Measurements from ENCODE around the gene GALNT10.

Gene GALNT10

DNA sequence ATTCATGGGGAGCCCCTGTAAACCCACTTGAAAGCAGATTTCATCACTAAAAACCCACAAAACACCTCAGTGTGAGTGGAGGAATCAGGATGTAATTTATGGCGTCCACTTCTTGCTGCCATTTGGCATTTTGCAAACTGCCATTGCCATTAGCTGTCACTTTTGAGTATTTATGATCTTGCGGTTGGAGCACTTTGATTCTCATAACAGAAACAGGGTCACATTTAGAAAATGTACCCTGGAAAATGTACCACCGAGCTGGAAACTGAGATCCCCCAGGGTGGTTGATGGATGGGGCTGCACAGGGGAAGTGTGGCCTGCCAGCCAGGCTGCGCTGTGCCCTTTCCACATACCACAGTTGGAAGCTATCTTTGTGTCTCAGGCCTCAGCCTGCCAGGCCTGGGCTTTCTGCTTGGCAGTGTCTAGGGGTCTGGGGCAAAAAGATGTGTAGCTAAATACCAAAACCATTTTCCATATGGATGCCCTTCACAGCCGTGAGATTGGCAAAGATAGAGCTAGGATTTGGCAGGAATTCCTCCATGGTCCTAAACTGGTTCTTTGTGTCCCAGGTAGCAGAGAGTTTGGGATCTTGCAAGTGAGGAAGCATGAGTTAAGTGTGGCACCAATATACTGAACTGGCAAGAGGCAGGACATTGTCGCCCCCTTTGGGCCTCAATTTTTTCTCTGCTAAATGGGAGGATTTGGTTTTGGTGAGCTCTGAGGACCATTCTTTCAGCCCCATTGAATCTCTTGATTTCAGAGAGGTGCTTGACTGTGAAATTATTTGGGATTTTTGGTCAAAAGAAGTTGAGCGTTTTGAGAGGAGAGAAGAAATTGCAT is 46.2 kb downstream of the GALNT10 start:
- FAIRE-seq, result no peak

DNA sequence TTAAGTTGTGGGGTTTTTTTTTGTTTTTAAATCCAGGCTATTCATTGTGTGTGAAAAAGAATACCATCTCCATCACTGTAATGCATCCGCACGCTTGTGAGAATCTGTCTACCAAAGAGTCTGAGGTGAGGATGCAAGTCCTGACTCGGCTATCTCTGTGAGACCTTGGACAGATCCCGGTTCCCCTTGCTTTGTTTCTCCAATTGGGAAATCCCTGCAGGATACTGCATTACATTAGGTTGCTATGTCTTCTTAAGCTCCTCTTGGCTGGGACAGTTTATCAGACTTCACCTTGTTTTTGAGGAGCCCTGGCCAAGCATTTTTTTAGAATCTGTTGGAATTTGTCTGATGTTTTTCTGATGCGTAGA is 46.8 kb downstream of the GALNT10 start:
- no peak for FAIRE-seq

DNA sequence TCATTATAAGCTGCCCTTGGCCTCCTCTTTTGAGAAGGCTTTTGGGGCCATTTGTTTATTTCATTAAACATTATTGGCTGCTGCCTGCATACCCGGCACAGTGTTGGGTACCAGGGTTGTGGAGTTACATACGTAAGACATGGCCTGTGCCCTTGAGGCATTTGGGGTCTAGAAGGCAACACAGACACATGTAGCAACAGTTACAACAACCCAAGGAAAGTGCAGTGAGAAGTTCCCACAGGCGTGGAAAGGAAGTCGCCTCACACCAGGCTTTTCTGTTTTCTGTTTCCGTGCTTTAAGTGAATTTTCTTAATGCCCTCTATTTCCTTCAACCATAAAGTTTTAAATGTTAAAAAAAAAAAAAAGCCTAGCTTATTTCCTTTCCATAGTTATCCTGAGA is 47.4 kb downstream of the GALNT10 start:
- no peak for FAIRE-seq

DNA sequence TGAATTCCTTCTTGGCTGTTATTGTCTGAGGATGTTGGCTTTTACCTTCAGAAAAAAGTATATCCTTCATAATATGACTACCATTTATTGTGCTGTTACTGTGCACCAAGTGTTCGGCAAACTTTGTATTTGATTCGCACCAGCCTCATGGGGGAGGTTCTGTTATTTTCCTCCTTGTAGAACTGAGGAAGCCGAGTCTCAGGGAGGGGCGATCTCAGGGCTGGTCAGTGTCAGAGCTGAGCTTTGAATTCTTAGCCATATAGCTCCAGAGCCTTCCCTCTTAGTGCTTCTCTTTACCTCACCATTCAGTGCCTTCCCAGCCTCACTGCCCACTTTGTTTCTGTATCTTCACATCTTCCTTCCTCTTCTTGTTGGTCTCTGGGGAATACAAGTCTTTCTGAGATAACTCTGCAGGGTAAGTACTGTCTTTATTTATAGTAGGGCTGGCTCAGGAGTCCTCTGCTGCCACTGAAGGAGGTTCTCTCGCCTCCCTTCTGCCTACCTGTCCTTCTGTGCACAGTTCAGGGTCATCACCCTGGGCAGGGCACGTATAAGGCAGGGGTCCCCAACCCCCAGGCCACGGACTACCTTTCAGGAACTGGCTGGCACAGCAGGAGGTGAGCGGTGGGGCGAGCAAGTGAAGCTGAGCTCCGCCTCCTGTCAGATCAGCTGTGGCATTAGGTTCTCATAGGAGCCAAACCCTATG is 48.4 kb downstream of the GALNT10 start:
- no peak for FAIRE-seq

DNA sequence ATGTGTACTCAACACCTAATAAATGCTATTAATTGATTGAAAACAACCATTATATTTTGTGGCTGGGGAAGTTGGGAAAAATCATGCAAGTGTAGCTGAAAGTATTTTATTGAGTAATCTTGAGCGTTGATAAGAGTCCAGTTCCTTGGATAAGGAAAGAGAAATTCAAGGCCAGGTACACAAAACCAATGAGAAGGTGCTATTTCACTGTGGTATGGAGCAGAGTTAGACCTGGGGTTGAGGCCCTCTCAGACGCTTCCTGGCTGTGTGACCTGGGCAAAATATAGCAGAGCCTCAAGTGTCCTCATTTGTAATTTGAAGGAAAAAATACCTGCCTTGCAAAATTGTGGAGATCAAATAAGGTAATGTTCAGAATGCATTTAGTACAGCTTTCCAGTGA is 50.1 kb downstream of the GALNT10 start:
- FAIRE-seq, result no peak

DNA sequence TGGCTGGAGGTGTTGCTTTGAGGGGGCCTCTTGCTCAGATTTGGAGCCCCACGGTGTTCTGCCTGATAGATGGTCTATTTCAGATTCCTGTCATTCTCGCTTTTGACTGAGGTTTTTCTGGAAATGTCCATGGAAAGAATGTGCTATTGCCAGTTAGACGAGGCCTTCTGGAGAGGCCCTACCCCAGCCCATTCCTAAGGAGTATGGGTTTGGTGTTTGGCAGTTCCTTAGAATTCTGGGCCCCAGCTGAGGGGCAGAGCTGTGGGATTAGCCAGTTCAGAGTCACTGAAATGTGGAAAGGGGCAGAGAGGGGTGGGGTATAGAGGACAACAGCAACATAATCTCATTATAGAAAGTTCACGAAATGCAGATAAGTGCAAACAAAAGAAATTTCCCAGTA is 50.5 kb downstream of the GALNT10 start:
- no peak for FAIRE-seq

DNA sequence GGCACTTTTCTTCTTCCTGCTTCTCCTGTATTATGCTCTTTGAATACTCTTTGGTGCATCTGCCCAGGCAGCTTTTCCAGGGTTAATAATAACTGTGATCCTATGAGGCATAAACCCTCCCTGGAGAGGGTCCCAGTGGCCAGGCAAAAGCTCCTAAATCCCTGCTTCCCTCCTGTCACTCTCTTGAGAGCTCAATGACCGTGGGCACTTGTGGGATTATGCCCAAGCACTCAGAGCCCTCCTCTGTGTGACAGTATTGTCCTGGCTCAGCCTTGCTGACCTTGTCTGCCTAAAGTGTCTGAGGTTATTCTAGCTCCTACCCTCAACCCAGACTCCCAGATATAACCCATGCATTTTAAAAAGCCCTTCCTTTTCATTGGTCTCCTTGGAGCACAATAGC is 51.9 kb downstream of the GALNT10 start:
- no peak for FAIRE-seq

DNA sequence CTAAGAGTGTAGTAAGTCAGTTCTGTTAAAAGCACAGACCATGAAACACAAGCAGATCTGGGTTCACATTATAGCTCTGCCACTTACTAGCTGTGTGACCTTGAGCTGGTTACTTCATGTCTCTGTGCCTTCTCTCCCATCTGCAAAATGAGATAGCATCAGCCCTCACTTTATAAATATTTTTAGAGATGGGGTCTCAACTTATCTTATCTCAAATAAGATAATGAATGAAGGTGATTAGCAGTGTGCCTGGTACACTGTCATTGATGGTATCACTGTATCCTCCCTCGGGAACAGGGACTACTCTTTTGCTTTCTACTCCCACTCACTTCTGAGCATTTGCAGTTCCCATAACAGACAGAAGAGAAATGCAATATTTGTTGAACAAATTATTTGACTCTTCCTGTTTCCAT is 52.4 kb downstream of the GALNT10 start:
- FAIRE-seq, result no peak

DNA sequence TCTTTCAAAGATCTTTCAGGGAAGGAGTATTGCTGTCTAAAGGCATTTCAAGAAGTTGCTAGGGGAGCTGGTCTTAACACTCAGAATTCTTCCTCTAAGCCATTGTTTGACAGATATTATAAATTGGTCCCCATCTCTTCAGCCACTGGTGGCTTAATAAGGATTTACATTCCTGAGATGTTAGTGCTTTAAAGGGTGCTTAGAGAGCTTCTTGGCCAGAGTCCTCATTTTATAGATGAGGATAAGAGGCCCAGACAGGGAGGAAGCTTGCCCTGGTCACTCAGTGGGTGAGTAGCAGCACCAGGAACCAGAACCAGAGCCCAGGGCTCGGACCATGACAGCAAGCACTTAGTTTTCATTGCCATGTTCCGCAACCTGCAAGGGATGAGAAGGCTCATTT is 53.2 kb downstream of the GALNT10 start:
- no peak for FAIRE-seq

DNA sequence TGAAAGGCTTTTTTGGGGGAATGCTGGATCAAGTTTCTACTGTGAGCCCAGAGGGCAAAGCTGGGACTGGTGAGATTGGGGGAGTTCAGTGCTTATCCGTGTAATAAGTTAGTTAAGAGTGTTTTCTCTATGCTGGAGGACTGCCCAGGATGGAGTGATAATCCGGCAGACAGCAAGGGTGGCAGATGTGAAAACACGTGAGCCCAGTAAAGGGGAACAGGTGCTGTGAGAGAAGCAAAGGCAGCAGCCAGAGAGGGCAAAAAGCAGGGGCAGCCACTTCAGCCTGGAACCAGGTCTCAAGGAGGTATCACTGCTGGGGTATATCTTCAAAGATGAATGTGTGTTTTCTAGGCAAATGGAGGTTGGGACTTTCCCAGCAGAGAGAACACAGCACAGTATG is 53.9 kb downstream of the GALNT10 start:
- no peak for FAIRE-seq

DNA sequence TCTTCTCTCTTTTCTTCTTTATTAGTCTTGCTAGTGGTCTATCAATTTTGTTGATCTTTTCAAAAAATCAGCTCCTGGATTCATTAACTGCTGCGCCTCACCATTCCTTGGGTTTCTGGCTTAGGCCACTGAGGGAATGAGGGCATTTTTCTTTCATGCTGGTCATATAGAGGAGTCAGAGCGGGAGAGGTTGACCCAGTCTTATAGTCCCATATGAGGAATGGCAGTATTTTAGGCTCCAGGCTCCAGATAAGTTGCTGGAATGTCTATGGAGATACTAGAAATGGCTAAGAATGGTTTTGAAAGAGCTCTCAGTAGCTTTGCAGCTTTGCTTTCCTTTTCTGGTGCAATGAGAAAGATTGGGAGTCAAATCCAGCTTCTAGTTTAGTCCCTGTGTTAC is 58.2 kb downstream of the GALNT10 start:
- FAIRE-seq, result no peak

DNA sequence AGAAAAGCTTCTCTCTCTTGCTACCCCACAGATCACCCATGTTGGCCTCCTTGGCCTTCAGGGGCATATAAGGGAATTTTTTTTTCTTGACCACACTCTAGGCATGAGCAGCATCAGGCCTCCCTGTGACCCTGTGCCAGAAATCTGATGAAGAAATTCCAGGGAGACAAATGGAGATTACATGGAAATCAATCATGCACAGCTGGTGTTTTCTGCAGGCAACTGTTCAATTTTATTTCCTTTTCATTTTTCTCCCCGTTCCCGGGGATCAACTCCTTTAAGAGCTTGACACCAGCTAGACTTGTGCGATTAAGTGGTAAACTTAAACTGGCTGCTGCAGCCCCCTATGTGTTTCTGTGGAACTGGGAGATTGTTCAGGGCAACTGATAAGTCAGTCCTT is 59.3 kb downstream of the GALNT10 start:
- no peak for FAIRE-seq

DNA sequence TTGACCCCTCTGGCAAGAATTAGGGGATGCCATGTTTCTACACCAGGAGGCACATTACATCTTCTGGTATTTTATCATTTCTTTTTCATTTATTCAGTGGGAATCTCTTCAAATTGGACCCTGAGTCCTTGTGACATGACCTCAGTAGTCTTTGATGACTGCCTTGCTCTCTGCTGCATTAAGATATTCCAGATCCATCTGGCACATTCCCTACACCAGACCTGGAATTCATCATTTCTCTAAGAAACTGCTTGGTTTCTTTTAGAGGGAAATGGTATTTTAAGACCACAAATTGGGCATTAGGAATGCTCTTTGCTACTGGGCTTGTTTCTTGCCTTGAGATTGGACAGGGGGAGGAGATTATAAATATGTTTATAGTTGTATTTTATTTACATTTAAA is 61.0 kb downstream of the GALNT10 start:
- FAIRE-seq, result no peak

DNA sequence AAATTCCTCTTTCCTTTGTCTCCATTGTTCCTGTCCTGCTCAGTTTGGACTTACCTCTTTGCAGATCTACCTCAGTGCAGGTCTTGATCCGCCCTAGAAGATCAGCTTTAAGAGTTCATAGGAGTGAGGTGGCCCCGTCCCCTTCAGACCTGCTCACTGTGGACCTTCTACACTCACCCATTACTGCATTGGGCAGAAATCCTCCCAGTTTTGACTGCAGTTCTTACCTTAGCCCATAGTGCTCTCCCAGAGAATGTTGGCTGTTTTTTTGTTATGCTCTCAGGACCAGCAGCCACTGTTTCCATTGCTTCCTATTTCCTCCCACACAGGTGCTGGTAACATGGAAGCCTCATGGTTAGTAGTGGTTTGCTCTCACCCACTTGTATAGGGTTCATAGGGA is 63.3 kb downstream of the GALNT10 start:
- FAIRE-seq, result no peak

DNA sequence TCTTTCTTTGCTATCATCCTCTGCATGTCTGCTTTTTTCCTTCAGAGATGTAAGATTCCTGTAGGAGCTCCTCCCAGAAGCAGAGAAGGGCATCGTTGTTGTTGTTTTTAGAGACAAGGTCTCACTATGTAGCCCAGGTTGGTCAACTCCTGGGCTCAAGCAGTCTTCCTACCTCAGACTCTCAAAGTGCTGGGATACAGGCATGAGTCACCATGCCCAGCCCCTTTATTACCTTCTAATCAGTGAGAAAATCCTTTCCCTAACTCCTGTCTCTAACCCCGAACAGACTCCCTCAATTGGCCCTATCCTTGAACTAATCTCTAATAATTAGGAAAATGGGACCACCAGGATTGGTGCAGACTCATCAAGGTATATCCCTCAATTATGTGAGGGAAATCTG is 64.4 kb downstream of the GALNT10 start:
- no peak for FAIRE-seq

DNA sequence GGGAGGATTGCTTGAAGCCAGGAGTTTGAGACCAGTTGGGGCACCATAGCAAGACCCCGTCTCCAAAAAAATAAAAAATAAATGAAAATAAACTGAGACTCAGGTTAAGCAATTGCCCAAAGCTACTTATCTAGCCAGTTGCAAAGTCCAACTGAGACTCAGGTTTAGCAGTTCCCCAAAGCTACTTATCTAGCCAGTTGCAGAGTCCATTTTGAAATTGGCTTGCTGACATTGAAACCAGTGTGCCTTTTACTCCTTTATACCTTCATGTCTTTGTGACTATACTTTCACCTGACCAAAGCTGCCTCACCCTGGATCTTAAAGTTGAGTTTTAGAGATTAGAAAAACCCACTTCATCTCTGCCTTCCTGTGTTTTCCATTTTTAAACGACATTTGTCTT is 66.5 kb downstream of the GALNT10 start:
- FAIRE-seq, result no peak

DNA sequence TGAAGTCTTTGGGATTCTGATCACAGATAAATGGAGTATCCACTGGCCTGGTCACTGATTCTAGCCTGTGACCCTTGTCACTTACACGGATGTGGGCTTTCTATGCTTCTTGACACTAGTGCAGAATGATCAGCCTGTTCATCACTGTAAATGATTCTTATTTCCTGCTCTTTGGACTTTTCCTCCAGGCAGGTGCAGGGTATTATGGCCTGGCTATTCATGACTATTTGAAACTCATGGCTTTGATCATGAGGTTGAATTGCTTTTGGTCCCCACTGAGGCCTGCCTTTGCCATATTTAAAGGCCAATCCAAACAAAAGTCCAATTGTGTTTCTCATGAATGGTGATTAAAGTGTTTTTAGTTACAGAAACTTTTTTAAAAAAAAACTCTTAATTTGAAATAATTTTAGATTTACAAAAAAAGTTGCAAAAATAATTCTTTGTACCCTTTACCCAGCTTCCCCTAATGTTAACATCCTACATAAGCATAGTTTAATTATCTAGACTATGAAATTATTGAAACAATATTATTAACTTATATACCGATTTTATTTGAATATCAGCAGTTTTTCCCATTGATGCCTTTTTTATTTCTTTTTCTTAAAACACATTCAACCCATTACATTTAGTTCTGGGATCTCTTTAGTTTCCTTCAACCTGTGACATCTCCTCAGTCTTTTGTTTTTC is 68.1 kb downstream of the GALNT10 start:
- no peak for FAIRE-seq

DNA sequence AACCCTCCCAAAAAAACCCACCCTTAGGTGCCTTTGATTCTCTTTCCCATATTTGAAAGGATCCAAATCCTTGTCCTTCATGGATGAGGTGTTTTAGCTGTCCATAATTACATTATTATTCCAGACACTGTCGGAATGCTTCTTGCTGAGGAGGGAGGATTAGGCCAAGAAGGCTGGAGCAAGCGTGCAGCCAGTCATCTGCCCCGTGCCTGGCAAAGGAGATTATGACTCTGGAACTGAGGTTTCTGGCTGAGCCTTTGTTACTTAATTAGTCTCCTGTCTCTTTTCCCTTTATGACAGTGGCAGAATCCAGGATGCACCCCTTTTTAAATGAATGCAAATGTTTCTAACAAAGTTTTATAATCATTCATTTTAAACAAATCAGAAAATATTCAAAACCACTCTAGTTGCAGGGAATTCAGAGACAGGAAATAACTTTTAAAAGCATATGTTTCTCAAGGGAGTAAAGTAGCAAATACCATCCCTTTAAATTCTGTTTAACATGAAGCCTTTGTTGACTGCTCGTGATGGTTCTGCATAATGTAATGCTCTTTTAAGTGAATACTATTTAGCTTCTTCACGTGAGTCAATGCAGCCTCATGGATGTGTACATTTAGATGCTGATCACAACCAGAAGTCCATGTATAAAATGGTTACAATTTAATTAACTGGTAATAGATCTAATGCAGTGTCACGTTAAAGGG is 69.8 kb downstream of the GALNT10 start:
- no peak for FAIRE-seq

DNA sequence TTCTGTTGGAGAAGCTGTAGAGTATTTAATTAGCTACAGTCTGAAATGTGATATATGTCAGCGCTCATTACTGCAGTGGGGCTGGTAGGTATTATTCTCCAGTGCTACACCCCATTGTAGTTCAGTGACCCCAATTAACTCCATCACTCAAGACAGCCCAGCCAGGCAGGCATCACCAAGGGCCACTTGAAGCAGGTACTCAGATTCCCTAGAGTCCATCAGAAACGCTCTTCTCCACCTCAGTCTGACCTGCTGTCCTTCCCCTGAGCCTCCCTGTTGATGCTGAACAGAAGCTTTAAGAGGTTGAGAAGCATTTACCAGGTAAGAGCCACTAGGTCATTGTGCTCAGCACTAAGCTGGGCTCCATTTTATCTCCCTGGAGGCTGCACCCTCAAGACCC is 71.8 kb downstream of the GALNT10 start:
- FAIRE-seq, result no peak

DNA sequence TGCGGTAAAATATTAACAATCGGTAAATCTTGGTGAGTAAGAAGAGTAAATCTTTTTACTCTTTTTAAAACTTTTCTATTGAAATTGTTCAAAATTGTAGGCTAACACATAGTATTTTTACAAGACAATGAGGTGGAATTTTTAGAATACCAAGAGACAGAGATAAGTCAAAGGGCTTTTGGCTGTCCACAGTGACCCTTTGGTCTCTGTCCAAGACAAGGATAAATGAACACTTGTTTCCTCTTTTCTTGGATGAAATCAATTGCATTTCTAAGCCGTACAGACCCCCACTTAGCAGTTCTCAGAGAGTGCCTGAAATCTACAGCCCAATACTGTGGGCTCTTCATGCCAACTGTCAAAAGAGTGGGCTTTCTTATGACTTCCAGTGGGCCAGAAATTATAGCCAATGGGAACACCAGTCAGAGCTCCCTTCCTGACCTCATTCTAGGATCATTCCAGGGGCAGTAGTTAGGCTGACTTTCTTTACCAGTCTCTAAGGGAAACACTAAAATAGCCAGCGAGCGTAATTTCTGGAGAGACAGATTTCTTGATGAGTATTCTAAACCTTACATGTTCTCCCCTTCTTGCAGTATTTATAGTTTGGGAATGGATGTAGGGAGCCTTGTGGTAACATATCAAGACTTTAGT is 74.1 kb downstream of the GALNT10 start:
- FAIRE-seq, result no peak

DNA sequence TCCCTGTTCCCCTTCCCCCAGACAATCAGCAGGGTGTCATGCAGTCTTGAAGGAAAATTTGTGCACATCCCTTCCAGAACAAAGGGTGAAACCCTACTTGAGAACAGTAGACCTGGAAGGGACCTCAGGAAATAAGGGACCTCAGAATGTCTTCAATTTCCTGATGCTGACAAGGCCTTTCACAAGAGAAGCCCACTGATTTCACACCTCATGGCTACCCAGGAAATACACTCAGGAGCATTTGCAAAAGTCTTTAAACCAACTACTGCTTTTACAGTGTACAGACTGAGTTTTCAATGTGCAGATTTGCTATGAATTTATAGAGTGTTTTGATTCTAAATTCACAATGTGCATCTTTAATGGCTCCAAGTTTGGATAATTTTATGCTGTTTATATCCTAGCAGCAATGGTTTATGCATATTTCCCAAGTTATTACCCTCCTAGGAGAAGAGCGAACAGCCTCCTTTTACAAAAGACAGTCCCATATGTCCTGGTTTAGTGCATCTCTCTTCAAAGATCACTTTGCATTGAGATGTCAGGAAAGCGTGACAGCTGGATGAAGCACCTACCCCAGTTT is 74.8 kb downstream of the GALNT10 start:
- no peak for FAIRE-seq

DNA sequence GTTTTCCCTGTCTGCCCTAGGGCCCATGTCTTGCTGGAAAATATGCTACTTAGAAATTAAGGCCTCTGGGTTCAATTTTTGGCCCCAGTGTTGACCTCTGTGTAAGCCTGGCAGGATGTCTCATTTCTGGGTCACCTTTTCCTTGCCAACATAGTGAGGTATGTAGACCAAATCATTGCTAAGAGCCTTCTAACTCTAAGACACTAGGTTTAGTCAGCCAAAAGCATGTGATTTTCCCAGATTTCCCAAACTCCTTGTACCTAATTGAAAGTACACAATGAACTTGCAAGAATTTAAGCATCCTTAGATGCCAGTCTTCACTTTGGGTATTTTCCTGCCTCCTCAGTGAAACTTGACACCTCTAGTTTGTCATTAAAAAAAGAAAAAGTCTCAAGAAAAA is 77.0 kb downstream of the GALNT10 start:
- FAIRE-seq, result no peak

DNA sequence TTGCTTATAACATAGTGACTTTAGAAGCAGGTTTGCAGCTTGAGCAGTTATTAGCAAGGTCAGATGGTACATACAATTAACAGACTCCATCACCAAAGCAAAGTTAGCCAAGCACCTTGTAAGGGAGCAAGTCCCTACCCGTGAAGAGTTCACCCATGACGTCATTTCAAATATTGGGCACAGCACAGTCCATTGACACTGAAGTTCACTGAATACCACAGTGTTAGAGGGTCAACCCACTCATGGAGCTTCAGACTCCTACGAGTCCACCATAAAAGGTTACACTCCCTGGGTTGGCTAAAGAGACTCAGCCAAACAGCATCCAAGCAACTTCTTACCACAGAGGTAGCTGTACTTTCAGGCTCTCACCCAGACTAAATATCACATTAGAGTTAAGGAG is 77.5 kb downstream of the GALNT10 start:
- no peak for FAIRE-seq
